CD4-positive, alpha-beta T cell treated with Interleukin-6 at 100 ng/mL for 8 hours (primary cell): Measurements from ENCODE around the gene DLX2.

Experiments
- DNase-seq: peaks from one replicate; pipeline ENCODE4 v3.0.0-alpha.2; 2020; ENCODE audit warnings: mixed read lengths, low spot score

DLX2 gene

DNA sequence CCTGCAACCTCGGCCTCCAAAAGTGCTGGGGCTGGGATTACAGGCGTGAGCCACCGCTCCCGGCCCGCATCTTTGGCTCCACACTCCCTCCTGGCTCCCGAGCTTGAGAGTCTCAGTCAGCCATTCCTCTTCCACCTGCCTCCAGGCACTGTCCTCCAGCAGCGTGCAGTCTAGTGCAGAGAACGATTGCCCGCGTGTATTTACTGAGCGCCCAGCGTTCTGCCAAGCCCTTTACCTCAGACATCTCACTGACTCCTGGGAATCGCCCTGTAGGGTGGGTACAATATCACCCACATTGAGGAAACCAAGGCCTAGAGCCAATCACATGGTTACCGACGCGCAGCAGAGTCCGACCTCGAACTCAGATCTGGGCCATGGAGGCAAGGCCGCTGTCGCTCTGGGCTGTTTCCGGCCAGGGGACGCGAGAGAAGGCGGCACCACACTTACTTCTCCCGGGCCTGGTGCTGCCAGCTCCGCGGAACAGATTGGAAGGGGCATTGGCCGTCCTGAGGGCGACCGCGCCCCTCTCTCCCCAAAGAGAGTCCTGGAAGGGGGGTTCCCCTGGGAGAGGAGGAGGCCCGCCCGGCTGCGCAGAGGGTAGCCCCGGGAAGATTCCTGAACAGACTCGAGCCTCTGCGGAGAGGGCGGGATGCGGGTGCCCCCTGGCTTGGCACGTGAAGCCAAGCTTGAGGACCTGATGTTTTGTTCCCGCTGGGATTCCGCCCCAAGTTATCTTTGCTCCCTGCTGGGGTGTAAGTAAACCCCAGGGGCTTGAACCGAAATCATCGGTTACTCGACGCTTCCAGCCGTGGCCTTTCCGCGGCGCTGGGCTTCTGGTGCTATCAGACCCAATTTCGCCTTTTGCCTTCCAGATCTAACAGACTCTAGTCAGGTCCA lies 5.2 kb upstream of the DLX2 start:
- no peak for DNase-seq

DNA sequence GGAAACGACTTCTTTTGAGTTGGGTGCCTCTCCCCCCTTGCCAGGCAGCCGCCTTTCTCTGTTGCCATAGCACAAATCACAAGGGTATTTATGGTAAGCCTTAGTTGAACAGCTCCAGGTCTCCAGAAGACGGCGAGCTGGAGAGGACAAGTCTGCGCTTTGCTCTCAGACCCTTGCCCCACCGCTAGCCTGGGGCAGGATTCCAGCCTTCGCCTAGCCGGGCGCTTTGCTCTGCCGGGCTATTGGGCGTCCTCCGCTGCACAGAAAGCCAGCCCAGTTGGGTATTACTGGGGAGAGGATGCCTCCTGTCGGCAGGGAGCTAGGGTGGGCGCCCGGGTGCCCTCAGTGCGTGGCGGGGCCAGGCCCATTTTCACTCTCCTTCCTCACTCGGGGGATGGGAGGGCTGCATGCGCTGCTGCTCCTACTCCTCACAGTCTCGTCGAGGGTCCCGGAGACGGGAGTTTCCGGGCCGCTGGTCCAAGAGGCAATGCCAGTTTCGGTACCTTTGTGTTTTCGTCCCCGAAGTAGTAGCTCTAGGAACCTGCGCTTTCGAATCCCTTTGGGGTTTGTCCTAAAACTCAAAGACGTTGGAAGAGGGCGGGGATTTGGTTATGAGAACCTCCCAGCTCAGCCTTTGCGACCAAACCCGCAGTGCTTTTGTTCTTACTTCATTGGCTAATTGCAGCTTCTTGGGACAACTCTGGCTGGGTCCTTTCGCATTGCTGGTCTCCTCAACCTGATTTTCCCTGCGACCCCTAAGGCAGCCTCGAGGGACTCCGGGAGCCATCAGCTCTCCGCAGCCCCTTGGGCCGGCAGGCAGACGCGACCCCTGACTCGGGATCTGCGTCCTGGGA lies 3.6 kb upstream of the DLX2 start:
- no peak for DNase-seq

DNA sequence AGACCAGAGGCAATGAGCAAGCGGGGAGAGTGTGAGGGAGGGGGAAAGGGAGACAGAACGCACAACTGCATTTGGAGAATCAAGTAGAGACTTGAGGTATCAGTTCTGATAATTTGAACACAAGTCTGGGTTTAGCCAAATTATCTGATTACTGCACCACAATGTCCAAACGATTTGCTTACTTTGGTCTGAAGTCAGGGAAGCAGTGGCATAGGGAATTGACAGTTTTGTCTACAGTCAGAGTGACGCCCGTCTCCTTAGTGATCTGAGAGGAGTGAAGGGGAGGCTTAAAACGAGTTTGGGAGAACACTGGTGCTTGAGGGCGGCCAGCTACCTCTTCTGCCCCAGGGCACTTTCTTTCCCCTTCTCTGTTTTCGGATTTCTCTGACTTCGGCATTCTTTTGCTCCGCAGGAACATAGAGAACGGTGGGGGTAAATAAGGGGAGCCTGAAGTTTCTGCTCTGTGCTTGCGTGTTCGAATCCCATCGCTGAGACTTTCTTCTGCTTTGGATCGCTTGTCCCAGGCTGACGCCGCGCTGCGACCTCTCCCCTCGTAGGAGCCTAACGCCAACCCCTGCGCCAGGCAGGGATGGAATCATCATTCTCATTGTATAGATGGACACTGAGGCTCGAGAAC lies 2.9 kb upstream of the DLX2 start:
- no peak for DNase-seq

DNA sequence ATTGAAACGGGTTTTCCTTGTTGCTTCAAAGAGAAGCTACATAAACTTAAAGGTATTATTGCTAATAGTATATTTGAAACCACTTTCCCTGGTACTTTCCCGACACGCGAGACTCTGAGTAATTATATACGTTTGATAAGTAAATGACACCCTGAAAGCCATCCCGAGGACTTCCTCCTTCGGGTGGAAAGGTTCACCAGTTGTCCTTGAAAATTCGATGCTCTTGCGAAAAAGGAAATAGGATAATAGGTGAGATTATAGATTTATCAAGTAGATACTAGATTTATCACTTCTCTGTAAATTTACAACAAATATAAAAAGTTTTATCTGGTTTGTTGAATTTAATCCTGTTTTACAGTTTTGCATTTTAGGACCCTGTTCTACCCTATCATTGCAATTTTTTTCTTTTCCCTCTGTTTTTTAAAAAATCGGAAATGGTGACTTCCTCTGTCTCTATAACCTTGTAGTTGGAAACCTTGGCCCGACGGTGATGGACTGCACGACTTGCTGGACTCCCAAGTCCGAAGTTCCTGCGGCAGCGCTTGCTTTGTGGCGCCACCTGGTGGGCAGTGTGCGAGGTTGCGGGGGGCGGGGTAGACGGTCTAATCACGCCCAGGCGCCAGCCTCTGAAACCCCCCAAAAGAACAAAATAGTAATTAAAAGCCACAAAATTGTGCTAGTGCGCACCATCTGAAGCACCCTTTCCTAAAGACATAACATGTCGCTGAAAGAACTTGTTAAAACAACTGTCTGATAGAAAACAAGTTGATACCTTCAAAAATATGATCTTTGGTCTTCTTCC lies 972 bp upstream of the DLX2 start:
- peak; percentile 44 for DNase-seq

DNA sequence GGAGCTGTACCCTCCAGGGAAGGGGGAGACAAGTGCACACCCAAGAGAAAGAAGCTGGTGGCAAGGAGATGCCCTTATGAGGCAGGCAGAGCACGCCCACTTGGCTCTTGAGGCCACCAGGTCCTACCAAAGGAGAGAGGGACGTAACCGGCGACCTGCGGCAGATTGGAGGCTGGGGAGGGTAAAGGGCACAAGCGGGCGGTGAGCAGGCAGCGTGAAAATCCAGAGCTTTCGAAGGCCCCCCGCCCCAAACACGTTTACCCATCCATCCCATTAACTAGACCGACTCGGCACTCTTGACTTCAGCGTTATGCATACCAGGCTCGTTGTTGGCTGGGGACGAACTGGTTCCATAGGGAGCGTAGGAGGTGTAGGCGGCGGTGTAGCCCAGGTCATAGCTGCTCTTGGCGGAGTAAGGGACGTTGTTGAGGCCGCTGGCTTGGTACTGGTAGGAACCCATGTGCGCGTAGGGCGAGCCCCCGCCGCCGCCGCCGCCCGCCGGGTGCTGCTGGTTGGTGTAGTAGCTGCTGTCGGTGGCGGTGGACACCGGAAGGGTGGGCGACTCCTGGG lies 794 bp downstream of the DLX2 start:
- no peak for DNase-seq

DNA sequence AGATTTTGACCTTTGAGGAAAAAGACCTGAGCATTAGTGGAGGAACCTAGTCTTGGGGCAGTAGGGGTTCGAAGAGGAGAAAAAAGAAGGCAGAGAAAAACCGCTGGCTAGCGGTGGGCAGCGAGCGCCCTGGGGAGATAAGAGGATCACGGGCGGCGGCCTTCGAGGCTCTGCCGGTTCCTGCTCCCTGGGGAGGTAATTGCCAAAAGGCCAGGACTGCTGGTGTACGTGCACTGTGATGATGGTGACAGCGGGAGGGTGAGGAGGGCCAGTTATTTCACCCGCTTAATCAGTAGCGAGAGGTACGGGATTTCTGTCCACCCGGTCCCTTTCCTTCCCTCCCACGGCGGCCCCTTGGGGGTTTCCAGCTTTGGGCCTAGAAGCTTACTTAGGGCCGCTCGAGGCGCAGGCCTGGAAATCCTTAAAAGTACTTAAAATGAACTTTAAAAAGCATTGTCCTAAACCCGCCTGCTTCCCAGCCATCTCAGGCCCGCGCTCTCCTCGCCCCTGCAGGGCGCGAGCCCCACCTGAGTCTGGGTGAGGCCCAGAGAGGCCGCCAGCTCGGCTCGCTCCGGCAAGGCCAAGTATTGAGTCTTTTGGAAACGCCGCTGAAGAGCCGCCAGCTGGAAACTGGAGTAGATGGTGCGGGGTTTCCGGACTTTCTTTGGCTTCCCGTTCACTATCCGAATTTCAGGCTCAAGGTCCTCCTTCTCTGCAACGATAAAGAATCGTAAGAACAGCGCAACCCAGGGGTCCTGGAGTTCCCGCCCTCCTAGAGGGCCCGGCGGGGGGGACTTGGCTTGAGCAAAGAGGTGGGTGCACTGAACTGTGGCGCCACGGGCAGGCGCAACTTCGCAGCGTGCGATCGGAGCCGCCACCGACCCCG lies 1.5 kb downstream of the DLX2 start:
- no peak for DNase-seq

DNA sequence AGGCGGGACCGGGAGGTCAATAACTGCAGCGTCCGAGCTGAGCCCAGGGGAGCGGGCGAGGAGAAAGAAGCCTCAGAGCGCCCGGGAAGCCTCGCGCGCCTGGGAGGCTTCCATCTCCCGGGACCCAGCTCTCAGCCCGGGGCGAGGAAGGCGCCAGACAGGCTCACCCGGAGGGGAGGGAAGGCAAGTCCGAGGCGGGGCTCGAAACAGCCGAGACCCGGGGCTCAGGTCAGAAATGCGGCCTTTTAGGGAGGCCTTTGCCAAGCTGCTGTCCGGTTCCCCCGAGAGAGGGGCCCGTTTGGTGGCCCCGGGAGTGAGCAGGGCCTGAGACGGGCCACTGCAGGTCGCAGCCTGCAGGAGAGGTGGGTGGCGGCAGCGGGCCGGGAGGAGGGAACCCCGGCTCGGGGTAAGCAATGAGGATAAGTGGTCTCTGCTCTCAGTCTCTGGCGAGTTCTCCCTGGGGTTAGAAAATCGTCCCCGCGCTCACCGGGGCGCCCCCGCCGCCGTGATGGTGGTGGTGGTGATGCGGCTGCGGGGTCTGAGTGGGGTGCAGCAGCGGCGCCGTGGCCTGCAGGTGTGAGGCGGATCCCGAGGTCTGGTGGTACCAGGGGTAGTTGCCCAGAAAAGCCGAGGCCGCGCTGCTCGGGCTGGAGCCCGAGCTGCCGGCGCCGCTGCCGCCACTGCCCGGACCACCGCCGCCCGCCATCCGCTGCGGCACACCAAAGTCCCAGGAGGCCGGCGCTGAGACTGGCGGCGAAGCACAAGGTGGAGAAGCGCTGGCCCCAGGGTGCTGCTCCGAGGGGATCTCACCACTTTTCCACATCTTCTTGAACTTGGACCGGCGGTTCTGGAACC lies 2.4 kb downstream of the DLX2 start:
- DNase-seq, result no peak

DNA sequence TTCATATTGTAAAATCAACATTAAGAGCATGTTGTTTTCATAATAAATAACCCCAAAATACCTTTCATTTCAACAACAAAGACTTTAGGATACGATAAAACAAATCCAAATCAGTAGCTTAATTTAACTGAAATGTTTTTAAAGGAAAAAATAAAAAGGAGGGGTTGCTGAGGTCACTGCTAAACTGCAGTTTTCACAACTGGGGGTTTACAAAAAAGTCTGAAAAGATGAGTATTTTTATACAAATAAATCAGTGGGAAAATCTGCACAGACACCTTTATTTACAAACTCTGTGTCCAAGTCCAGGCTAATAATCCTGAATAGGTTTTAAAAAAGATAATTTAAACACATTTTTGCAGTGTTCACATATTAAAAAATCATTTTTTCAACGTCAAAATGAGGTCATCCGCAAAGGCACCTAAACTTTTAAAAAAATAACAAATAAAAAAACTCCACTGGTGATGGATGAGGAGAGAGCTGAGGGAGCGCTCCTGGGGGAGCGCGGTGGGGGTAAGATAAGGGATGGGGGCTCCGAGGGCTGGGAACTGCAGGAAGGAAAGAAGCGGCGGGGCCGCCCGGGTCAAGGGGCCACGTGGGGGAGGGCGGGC lies 3.1 kb downstream of the DLX2 start:
- DNase-seq, result no peak

DNA sequence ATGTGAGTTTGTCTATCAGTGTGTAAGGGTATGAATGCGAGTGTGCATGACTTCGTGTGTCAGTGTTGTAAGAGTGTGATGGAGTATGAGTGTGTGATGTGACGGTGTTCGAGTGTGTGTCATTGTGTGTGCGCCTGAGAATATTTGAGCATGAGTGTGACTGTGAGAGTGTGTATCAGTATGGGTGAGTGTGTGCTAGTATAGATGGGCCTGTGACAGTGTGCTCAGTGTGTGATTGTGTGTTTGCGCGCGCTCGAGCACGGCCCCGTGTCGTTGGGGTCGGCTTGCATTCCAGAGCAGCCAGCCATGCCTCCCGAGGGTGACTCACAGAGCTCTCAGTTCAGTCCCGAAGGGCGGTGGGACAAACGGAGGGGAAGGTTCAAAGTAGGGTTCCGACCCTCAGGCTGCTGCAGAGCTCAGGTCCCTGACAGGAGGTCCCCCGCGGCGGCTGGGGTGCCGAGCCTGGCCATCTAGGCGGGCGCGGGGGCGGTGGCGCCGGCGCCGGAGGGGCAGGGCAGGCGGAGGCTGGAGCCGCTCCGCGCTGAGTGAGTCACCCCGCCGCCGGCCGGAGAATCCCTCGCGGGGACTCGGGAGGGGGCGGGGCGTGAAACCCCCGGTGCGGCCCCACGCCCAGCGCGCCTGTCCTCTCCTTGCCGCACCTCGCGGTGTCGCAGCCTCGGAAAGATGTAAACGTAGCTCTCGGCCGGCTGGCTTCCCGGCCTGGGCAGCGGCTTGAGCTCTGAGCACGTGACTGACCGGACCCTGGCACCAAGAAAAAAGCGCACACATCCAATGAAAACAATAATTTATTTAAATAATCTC lies 3.8 kb downstream of the DLX2 start:
- DNase-seq, result no peak

DNA sequence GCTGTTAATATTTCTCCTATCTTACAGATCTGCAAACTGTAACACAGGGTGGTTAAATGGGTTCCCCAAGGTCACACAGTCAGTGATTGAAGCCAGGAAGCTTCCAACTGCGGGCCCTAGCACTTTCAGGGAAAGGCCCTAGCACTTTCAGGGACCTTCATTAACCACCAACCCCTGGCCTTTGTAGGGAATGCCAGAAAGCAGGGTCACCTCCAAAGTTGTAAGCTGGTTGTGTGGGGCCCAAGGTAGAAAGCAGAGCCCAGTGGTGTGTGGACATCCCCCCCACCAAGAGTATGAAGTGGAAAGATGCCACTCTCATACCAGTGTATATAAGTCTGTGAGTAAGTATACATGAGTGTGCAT lies 4.4 kb downstream of the DLX2 start:
- DNase-seq, result no peak

DNA sequence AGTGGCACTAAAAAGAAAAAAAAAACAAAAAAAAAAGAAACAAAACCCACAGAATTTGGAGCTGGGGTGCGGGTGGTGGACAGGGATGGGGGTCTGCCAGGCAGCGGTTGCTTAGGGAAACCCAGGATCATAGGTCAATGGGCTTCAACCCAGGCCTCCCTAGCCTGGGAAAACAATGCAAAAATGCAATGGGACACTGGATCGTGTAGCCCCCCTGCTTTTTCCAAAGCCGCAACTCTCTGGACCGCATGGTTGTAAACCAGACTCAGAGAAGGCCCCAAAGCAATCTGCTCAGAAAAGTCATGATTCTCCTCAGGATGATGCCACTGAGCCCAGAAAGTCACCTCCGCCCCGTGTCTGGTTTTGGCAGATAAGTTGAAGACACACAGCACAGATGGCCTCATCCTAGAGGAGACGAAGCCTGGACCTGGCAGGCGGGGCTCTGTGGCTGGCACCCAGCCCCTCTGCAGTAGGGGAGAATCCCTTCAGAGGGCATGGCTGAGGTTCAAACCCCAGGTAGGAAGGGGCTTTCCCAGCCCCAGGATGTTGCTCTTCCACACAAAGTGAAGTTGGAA lies 5.1 kb downstream of the DLX2 start:
- no peak for DNase-seq

DNA sequence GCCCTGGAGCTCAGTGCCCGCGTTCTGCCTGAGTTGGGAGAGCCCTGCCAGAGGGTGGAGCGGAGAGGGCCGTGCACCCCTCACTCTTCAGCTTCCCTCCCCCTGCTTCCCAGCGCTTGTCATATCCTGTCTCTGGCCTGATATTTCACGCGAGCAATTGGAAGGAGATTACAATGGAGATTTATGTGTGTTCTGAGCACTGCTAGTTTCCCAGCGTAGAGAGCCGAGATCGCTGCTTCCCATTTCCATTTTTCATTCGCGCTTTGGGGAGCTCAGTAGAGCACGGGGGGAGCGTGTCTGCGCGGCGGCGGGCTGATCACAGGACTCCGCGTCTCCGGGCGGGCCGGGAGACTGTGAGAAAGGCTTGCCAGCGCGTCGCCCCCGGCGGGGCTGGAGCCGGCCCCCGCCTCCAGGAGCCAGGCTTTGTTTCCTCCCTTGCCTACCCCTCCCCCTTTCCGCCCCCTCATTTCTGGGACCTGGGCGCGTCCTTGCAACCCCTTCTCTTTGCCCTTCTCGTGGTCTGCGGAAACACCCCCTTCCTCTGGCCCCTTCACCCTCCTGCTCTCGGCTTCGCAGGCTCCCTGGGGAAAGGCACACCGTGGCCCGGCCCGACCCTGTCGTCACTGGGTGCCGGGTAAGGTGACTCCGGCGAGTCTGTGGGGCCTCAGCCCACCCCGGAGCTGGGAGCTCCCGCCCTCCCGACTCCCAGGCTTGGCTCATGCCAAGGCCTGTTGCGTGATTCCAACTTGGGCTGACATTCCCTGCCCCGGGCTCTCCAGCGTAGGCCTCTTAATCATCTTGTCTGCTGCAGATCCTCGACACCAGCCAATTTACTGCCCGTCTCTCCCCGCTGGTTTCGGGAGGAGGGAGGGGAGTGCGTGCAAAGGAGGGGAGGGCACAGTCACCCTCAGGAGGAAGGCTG lies 5.8 kb downstream of the DLX2 start:
- DNase-seq, result no peak

DNA sequence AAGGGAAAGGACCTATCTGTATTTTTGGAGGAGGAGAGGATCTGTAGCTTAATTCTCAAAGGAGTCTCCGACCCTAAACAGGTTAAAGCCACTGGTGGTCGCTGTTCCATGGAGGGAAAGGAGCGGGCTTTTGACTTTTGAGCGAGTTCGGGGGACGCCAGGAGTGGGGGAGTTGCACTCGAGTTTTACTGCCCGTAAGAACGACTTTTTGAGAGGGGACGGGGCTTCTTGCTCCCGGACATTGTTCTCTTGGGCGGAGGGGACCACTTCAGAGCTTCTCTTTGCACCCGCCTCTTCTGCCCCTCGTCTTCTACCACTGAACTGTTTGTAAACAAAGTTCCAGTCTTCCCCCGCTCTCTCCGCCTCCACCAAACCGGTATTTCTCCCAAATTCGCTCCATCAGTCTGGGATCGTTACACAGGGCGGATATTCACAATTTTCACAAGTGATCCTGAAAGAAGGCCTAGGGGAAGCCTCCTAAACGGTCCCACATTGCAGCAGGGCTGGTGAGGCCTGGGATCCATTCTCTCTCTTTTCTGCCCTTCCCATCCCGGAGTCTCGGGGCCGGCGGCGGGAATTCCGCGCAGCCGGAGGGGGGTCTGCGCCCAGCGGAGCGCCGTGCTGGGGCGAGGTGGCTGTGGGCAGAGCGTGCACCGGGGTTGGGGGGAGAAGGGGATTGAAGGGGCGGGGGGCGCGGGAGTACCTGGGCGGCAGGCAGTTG lies 6.6 kb downstream of the DLX2 start:
- DNase-seq, result no peak

DNA sequence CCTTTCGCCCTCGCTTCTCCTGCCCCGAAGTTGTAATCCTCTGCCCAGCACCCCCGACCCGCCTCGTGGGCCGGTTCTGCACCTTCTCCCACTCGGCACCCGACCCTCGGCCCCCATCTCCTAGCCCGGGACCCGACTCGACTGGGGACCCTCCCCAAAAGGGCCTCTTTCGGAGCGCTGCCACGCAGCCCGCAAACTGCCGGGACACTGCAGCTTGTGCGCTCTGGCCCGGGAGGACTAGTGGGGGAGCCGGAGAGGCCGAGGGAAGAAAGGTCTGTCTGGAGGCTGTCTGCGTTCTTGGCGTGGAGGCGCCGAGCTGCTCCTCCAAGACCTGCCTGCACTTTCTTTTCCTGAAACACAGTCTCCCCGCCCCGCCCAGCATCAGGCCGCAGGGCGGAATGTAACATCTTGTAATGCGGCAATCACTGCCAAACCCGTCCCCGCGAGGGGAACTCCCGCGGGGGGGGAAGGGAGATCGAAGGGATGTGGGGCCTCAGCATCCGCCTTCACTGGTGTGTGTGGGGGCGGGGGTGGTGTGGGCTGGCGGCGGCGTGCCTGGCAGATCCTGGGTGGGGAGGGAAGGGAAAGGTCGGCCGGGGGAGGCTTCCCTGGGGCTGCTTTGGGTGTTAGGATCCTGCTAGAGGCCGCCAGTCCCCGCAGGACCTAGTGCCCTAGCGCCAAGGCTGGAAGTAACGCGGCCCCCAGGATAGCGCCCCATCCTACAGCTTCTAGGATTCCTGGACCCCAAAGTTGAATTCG lies 7.4 kb downstream of the DLX2 start:
- peak; percentile 80 for DNase-seq
